ENCODE measurements around the gene MED4.

GRCh38 chr13:48086272-48086671, 8.6 kb downstream of the MED4 start:
- no peak for TF ChIP-seq CTCF (IDR thresholded peaks at IDR 0.05)
- no peak for TF ChIP-seq POLR2A (IDR thresholded peaks at IDR 0.05)
- no peak for TF ChIP-seq EP300 (IDR thresholded peaks at IDR 0.05)
